GM19035 (cell line): ENCODE measurements around the gene MROH2A.

Source experiments
- ATAC-seq: cut with Tn5 transposase; IDR thresholded peaks from one replicate; pipeline ENCODE4 v1.9.1; 2021; ENCODE audit not compliant: unreplicated experiment

Gene MROH2A

DNA sequence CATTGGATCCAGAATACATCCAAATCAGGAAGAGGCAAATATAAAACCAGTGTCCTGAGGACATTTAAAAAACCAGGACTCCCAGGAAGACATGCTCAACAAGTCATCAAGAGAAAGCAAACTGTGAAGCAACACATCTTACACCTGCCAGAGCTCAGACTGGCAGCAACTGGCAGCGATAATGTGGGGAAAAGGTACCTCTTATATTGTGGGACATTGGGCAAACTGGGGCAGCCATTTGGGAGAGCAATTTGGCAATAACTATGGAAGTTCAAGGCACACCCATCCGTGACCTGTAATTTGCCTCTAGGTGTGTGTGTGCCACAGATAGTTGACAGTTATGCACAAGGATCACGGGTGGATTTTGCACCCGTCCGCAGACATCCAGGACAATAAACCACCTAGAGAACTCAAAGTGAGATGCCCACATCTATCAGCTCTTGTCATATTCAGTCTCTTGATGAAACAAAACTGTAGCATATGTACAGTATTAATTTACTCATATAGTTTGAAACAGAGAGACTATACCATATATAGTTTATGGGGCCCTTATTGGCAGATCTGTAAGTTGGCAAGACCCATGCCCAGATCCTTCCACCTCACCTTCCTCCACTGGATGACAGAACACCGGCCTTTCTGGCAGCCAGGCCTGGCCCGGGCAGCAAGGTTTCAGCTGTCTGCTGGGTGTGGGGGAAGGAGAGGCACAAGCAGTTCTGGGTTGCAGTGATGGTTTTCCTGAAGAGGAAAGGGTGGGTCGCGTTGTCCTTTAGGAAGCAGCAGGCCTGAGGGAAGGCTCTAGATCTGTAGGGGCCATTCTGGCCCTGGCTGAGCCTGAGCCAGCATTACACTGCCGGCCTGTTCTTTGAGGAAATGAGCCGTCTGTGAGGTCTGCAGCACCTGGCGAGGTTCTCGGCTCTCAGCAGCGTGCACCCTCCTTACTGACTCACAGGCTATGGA, 57.4 kb downstream of the MROH2A start:
- ATAC-seq = no peak

DNA sequence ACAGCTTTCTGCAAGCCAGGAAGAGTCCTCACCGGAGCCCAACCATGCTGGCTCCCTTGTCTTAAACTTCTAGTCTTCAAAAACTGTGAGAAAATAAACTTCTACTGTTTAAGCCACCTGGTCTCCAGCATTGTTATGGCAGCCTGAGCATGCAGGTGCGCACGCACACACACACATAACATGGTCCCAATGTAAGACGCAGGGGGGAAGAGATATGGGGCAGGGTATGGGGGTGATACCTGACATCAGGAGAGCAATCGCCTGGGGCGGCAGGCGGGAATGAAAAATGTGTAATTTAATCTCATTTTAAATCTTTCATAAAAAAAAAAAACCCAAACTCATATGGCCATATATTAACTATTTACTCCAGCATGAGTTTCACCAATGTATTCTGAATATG, 58.2 kb downstream of the MROH2A start:
- no peak for ATAC-seq

DNA sequence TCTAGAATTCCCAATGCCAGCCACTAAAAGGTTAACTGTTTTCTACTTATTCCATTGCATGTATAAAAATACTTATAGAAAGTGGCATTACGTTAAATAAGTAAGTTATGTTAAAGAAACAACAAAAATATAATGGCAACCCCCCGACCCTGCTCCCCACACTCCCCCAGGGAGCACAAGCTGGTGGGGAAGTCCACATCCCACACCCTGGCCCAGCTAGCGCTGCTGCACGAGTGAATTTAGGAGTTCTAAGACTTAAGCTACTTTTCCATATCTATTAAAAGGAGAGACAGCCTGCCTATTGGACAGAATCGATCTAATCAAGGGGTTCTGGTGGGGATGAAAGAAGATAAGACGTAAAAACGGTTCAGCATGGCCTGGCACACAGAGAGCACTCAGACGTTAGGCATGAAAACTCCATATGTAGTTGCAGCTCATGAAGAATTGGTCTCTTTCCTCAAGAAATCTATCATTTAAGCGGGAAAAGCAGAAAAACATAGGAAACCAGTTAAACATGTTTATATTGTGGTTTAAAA, 59.6 kb downstream of the MROH2A start:
- no peak for ATAC-seq

DNA sequence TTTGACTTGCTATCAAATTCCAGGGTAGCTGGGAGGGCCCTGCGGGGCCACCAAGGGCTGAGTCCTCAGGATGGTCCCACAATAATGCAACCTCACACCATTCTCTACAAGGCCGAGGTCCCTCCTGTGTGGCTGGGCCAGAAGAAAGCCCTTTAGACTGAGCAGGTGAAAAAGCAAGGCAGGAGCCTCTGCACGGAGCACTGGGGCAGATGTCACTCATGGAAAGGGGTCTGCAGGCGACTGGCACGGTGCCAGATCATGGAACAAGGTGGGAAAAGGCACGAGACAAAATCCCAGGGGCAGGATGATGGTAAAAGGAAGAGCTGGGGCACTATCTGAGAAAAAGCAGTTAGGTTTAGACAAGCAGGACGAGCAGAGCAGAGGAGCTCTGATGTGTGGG, 60.1 kb downstream of the MROH2A start:
- no peak for ATAC-seq

DNA sequence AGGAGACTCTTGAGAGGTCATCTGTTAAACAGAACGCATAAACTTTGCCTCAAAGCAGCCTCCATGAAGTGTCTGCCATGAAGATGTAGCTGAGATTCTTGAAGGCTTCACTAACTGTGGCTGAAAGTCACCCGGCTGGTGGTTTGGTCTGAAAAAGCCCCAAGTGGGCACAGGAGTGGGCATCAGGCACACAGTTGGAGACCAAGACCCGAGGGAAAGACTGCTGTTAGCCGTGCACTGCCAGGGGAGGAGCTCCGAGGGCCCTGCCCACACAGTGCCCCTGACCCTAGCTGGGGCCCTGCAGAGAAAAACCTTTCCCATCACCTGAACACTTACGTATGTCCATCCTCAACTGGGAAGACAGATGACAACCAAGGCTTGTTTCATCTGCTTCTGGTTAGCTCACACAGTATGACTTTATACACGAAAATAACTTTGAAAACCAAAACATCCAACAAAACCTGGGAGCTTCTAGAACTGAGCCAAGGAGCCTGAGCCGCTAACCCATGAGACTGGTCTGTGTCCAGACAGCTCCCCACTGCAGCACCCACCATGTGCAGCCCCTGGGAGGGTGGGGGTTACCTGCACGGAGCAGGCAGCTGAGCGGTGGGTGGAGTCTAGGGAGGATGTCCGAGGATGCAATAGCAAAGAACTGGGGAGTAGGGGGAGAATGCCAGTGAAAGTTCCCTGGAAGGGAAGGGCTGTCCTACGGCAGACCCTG, 60.8 kb downstream of the MROH2A start:
- no peak for ATAC-seq

DNA sequence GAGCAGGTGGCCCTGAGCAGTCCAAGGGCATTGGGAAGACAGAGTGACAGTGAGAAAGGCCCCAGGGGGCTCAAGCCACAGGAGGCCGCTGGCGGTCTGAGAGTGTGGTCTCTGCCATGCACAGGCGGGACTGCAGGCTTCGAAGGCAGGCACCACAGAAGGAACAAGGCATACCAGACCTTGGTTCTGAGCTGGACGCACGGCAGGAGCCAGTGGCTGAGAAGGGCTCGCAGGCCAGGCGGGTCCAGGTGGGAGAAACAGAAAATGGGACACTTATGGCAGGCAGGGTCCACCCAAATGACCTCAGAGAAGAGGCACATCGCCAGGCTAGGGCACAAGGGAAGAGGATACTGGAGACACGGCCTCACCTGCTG, 61.3 kb downstream of the MROH2A start:
- no peak for ATAC-seq

DNA sequence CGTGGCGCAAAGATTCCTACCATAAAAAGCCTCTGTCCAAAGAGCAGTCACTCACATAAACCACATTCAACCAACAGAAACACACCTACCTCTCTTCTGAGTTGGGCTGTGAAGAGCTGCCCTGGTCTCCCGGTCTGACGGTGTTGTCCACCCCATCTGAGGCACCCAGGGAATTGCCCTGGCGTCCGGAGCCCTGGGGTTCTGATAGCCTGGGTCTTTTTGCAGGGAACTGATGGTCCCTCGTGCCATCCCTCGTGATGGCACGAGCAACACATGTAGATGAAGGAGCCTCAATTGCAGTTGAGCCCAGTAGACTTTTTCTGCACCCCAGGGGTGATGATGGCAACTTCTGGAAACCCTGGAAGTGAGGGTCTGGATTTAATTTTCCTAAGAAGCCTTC, 62.4 kb downstream of the MROH2A start:
- no peak for ATAC-seq

DNA sequence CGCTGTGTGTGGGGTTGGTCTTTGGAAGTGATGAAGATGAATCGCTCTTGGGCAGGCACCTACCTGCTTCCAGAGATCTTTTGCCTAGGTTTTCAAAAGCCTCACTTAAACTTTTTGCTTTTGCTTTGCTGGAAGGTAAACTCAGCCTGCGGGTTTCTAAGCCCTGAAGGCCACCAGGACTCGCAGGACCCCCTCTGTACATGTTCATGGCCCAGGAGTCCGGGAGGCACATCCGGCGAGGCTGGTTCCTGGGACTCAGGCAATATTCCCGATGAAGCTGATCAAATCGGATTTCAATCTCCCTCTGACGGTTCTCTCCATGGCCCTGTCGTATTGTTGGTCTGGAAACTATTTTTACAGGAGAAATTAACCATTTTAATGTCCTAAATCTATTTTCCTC, 63.1 kb downstream of the MROH2A start:
- no peak for ATAC-seq

DNA sequence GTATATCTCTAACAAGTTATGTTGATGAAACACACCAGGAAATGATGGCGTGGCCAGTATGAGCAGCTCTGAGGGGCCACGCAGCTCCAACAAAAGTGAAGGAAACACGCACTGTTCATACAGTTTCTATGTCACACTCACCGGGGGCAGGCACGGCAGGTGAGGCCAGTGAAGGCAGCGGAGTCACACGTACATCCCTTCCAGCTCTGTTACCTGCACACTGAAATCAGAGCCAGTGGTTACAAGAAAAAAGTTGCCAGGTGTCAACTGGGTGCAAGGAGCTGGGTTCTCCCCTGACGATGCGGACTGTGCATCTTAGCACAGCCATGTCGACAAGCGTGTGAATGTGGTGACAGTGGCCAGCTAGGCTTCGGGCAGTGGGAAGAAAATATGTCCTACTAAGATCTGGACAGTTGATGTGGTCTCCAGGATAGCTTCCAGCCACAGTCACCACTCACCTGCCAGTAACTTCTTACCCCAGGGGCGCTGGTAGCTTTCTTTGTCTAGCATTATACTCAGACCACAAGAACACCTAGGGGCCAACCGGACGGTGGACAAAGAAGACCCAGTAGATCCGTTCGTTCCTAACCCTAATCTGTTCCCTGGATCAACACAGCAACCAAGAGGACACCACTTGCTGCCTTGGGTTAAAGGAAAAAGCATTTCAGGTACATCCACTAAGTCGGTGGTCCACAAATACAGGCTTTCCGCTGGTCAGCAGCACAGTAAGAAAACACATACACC, 66.1 kb downstream of the MROH2A start:
- ATAC-seq = no peak

DNA sequence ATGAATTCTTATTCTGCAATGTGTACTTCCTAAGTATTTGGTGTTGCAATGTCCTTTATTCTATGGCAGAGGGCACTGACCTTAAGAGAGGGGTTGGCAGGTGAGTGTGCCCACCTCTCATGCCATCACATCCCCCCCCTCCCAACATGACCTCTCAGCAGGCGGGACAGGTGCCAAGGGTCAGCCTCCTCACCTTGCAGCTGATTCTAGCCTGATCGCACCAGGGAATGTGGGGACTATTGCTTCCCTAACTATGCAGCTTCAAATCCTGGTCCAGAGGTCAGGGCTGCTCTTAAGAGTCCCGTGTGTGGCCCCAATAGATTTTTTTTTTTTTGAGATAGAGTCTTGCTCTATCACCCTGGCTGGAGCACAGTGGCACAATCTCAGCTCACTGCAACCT, 66.7 kb downstream of the MROH2A start:
- ATAC-seq = no peak

DNA sequence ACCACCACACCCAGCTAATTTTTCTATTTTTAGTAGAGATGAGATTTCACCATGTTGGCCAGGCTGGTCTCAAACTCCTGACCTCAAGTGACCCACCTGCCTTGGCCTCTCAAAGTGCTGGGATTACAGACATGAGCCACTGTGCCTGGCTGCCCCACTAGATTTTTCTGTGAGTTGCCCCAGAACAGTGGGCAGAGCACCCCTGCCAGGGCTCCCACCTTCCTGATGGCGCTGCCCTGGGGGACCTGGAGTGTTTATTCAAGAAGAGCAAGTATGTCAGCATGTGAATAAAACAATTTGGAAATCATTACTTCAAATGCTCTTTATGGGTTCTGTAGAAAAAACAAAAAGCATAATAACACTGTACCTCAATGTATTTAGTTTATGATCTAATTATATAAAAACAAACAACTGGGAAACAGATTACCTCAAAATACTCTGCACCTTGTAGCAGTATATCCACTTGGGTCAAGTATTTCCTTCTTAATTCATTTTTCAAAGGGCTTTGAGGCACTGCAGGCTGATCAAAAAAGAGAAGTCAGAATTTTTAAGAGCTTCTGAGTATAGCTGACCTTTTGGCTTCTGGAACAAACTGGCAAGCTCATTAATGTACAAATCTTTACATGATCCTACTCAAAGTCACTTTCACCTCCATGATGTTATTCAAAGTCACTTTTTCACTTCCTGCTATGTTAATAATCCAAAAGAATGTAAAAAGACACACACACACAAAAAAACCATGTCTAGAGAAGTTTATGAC, 67.4 kb downstream of the MROH2A start:
- ATAC-seq = no peak

DNA sequence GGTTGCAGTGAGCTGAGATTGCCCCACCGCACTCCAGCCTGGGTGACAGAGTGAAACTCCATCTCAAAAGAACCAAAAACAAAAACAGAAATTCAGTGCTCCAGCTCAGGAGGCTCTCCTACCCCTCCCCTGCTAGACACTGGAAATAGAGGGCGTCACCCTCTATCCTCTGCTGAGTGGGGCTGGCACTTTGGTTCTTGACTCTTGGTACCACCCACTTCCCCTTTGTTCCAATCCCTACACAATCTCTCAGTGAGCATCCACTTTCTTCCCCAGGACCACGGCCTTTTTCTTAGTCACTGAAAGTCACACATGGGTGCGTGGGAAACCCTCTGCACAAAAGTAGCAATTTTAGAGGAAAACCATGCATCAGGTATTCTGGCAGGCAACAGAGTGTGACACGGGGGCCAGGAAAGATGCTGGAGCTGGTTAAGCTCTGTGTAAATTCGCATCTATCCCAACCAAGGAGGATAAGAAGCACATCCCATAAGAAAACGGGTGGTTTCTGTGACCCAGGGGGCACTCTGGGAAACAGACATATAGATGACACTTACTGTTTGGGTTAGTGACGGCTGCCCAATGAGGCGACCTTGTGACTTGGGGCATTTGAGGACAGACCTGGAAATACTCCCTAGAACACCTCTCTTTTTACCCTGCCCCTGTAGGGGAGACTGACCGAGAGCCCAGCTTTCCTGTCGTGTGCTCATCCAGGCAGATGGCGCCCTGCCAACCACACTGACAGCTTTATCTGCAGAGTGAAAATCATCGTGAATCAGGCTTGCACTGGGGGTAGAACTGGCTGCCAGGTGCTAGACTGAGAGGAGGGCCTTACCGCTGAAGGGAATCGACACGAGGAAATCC, 68.5 kb downstream of the MROH2A start:
- no peak for ATAC-seq

DNA sequence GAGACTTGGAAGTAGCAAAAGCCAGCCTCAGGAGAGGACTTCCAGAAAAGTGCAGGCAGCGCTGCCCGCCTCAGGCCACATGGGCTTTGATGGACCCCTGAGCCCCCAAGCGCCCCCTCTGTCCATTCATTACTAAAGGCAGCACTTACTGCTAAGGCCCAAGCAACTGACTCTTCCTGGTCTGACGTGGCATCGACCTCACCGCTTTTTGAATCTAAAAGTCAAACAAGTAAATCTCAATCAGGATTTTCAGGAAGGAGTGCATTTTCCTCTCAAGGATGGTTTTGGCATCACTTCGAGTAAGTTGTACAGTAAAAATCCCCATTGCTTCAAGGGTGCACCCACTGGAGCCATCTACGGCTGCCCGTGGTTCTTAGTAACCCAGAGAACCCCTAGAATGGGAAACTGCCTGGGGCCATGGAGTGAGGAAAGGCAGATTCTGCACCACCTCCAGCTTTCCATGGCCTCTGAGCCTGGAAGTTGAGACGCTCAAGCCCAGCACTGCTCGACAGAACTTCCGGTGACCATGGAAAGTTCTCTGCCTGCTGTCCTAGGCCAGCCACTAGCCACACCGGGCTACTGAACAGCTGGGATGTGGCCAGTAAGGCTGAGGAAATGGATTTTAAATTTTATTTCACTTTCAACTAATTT, 69.2 kb downstream of the MROH2A start:
- no peak for ATAC-seq

DNA sequence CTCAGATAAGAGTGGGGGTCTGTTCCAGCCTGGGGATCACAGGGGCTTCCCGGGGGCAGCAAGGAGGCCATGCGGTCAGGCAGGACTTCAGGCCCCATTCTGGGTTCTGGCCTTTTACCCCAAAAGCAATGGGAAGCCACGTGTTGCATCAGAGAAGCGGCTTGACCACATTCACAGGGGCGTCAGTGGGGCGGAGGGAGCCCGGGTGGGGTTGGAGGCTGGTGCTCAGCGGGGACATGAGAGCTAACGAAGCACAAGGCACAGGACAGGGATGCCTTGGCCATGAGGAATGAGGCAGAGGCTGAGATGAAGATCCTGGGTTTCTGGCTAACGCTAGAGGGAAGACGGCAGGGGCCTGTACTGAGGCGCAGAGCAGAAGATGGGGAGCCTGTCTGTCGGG, 70.1 kb downstream of the MROH2A start:
- no peak for ATAC-seq

DNA sequence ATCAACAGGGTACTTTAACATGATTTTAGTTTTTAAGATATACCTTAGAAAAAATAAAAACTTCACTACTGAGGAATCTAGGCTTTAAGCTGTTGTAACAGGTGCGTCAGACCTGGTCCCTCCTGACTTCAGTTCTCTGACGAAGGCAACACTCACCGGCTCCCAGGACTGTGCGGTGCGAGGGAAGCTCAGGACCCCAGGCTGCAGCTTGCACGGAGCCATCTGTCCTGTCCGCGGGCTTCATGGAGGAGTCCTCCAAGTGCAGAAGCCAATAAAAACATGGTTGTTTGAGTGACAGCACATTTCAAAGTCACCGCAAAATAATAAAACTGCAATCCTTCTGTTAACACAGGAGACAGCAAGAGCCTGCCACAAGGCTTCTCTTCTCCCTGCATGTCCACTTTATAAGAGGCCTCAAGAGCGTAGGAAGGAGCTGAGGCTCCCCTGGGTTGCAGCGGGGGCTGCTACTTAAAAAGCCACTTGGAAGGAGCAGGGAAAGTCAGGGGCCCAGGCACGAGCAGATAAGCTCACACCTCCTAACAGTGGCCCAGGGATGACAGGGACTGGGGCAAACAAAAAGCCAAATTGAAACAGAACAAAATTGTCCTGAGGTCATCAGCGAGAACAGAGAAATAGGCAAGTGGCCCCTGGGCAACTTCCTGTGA, 71.6 kb downstream of the MROH2A start:
- no peak for ATAC-seq

DNA sequence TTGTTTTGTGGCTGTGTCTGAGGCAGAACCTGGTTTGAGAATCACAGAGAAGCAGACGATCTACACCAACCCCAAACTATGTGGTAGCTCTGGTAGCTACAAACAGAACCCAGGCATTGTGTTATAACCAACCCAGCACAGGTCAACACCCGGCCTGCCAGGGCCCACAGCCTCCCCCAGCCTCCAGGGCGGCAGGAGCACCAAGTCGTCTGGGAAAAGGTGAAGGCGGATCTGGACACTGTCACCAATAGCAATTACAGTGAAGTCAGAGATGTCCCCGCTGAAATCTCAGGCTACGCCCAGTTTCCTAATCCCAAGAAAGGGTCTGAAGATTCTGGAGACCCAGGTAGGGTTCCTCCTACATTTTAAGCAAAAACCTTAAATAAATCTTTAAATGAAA, 72.6 kb downstream of the MROH2A start:
- no peak for ATAC-seq

DNA sequence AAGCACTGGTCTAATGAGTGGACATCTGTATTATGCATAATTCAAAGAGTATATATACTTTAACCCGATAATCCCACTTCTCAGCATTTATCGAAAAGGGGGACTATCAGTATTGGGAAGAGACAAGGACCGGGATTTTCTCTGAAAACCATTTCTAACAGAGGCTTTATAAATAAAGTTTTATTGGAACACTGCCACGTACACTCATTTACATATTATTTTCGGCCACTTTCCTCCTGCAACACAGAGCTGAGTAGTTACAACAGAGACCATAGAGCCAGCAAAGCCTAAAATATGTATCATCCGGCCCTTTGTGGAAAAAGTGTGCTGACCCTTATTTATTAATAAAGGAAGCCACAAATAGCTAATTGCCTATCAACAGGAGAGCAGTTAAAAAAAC, 73.0 kb downstream of the MROH2A start:
- ATAC-seq = no peak

DNA sequence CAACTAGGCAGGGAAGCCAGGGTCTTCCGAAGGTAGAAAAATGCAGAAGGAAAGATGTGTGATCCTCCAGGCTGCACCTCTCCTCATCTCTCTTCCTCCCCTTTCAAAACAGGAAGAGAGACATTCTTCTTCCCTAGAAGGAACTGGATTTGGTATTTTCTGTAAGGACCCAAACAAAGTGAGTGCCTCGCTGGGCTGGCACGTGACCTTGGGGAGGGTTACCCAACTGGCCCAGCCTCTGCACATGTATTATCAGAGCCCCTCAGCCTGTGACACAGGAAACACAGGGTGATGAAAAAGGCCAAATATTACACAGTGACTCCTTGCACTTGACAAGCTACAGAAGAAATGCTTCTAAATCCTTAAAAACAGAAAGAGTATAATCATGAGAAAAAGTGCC, 73.9 kb downstream of the MROH2A start:
- no peak for ATAC-seq

DNA sequence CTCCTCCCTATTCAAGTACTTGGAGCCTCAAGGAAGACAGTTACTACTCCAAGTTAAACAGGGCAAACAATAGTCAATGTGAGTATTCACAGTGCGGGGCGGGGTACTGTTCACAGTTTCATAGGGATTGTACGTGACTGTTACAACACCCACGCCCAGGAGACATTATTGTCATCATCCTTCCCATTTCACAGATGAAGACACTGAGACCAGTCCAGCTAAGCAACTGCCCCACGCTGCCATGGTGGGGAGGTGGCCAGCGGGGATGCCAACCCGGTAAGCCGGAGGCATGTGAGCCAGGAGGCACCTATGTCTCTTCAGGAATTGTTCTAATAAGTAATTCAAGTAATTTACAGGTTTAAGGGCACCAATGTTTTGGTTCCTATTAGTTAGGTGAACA, 75.2 kb downstream of the MROH2A start:
- no peak for ATAC-seq
